Smooth muscle cell of the brain vasculature (primary cell): ENCODE data around the gene NRL.
A peak's percentile ranks its signal among the peaks of the same experiment; 100 is the strongest.

Source experiments
- DNase-seq: peaks from one replicate; pipeline ENCODE4 v3.0.0-alpha.2; 2012; ENCODE audit warnings: low read depth, low spot score

Gene NRL

DNA sequence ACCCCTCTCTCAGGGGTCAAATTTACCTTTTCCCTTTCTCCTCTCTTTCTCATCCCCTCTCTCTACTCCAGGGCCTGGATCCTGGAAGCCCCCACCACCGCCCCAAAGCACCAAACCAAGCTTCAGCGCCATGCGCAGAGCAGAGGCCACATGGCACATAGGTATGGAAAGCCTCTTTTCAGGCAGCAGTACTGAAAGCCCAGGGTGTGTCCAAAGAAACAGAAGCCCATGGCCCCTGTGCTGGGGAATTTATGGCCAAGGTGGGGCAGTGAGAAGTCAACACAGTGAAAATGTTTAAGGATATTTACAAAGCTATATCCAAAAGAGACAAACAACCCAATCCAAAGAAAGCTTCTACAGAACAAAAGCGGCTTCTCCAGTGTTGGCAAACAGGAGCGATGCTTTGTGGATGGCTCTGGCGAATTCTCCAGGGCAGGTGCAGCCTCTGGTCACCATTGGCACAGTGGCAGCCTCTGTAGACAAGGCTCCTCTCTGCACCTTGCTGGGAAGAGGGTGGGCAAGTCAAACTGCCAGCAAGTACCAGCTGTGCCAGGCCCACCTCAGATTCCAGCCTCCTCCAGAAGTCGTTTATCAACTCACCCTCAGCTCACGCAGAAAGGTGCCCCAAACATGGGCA is 48.1 kb downstream of the NRL start:
- no peak for DNase-seq

- no peak for DNase-seq
Observed at GRCh38 chr14:24065408-24065807, 49.3 kb downstream of the NRL start.

DNA sequence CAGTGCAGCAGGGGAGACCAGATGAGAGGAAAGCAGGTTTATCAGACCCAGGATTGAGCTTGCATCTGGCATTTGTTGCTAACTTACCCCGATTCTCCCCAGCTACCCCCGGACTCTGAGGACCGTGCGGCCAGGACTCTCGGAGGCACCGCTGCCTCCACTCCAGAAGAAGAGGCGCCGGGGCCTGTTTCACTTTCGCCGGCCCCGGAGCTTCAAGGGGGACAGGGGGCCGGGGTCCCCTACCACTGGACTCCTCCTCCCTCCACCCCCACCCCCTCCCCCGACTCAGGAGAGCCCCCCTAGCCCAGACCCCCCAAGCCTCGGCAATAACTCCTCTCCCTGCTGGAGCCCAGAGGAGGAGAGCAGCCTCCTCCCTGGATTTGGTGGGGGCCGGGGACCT is 49.9 kb downstream of the NRL start:
- no peak for DNase-seq

DNA sequence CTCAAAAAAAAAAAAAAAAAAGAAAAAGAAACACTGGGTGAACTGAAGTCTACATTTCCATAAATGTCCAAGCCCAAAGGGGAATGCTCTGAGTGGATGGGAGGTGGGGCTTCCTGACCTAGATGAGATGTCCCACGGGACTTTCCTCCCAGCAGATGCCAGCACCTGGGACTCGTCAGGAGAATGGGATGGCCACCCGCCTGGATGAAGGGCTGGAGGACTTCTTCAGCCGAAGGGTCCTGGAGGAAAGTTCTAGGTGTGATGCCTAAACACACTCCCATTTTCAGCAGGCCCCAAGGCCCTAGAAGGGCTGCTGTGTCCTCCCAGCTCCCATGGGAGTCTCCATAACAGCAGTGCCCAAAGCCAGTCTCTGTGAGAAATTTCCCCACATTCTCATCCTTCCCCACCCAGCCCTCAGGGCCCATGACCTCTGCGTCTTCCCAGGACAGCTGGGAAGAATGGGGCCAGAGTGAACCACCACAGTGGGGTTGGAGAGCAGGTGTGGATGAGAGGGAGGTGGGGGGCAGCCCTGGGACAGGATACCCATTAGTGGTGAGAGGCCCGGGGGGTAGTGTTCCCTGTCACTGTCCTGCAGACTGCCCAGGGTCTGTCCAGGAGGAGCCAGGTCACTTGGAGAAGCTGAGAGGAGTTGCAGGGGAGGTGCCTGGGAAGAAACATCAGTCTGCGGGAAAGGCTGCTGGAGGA is 50.5 kb downstream of the NRL start:
- no peak for DNase-seq

DNA sequence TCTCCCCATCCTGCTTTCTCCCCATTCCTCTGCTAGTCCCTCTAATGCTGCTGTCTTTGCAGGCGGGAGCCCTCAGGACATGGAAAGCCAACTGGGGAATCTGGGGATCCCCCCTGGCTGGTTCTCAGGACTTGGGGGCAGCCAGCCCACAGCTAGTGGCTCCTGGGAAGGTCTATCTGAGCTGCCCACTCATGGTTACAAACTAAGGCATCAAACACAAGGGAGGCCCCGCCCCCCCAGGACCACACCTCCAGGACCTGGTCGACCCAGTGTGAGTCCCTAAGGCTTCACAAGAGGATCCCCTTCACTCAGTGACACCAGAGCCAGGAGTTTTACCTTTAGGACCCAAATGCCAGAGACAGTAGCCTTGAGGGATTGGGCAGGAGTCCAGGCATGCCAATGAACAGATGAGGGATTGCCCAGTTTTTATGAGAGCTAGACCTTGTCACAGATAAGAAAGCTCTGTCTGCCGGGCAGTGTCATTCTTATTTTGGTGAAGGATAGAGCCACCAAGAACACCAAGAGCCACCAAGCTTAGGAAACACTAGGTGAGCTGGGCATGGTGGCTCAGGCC is 51.4 kb downstream of the NRL start:
- no peak for DNase-seq

- DNase-seq, result no peak
Observed at GRCh38 chr14:24062216-24062980, 52.4 kb downstream of the NRL start.

GRCh38 chr14:24060984-24061913 is 53.5 kb downstream of the NRL start:
- no peak for DNase-seq

DNA sequence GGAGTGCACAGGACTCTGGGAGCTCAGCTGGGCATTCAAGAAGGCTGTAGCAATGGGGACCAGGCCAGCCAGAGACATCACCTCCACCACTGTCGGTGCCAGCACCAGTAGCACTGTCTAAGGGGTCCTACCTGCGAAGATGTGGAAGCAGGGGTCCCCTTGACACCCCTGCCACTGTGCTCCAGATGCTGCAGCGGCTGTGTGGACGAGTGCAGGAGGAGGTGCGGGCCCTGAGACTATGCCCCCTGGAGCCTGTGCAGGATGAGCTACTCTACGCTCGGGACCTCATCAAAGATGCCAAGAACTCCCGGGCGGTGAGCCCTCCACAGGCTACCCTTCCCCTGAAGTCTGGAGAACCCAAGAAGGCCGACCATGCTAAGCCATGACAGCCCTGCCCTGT is 54.3 kb downstream of the NRL start:
- DNase-seq, result no peak

- DNase-seq, result no peak
Observed at GRCh38 chr14:24059841-24060388, 54.8 kb downstream of the NRL start.

DNA sequence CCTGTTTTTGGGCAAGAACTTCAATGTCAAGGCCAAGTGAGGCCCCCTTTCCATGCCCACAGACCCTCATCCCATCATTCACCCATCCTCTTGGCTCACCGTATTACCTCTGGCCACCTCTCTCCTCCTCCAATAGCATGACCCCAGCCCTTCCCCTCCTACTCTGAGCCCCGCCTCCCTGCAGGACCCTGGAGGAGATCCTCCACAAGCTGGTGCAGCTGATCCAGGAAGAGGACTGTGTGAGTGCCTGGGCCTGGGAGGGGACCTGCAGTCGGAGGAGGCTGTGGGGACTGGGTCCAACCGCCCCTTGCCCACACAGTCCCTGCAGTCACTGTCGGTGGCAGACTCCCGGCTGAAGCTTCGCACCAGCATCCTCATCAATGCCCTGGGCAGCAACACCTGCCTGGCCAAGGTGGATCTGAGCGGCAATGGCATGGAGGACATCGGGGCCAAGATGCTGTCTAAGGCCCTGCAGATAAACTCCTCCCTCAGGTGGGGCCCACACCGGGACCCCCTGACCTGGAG is 55.7 kb downstream of the NRL start:
- DNase-seq, result no peak

DNA sequence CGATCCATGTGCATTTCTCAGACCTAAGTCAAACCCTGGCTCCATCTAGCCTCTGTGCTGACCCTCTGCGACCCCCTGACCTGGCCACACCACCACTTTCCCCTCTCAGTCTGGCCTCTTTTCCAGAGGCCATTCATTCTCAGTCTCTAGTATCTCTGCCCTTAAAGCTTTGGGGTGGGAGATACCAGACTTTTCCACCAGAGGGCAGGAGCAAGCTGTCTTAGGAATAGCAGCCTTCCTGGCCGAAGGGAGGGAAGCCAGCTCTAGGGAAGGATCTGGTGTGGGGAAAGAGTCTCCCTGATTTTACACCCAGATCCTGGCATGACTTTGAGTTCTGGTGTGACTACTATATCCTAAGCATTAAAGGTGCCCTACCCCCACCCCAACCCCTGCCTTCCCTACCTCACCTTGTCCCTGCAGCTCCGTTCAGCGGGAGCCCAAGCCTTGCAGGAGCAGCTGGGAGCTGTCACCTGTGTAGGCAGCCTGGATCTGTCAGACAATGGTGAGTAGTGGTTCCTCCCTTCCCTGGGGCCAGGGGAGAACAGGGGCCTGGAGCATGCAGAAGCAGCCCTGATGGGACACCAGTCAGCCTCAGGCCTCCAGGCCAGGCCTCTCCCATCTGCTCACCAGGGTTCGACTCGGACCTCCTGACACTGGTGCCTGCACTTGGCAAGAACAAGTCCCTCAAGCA is 56.3 kb downstream of the NRL start:
- DNase-seq, result peak; percentile 21

GRCh38 chr14:24057867-24058259 is 56.9 kb downstream of the NRL start:
- DNase-seq, result no peak

- DNase-seq, result no peak
Observed at GRCh38 chr14:24057271-24057670, 57.5 kb downstream of the NRL start.

GRCh38 chr14:24056800-24057184 is 58.0 kb downstream of the NRL start:
- DNase-seq, result no peak

- DNase-seq, result no peak
Observed at GRCh38 chr14:24055971-24056799, 58.6 kb downstream of the NRL start.

- DNase-seq, result no peak
Observed at GRCh38 chr14:24054646-24055045, 60.1 kb downstream of the NRL start.

DNA sequence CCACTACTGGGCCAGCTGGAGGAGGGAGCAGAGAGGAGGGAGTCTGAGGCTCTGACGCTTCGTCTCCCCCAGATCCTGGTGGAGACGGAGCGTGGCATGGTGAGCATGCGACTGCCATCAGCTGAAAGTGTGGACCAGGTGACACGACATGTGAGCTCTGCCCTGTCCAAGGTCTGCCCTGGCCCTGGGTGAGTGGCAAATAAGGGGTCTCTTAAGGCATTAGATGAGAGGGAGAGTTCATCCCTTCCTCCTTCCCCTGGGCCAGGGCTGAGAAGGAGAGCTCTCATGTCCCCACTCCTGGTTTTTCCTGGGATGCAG is 60.5 kb downstream of the NRL start:
- no peak for DNase-seq

- no peak for DNase-seq
Observed at GRCh38 chr14:24053548-24054323, 61.0 kb downstream of the NRL start.
